Measurements from ENCODE around the gene STK32C. TPM values are rescaled to one million over a fixed set of nuclear protein-coding genes. Genes with fewer than 3 reads are reported as not detected.

STK32C gene
- total RNA-seq, 1 donor from 2014 or later = 13.6 TPM

GRCh38 chr10:132279873-132280645, 27.7 kb downstream of the STK32C start:
- H3K4me2 ChIP-seq (ENCODE audit: low read length) = no peak overlapping the region
- Mint-ChIP-seq H3K36me3 (ENCODE audit: low read depth, unreplicated experiment) (no peaks in the 10 kb centered on the region), H3K4me1 (ENCODE audit: low read depth, unreplicated experiment) (peaks cover 3% of the 10 kb centered on the region), H3K9me3 (ENCODE audit: unreplicated experiment) (no peaks in the 10 kb centered on the region), H3K4me3 (ENCODE audit: unreplicated experiment) (no peak overlapping the region), H3K27ac (ENCODE audit: unreplicated experiment) (peak overlapping the region; percentile 55), H3K27me3 (ENCODE audit: low read depth, unreplicated experiment) (peaks cover 36% of the 10 kb centered on the region)
- no peak overlapping the region for H3K9ac ChIP-seq (ENCODE audit: low read length)
- no peak for DNase-seq (ENCODE audit: low read depth)
- no peaks in the 10 kb centered on the region for H3K4me1 ChIP-seq (ENCODE audit: insufficient read depth, low read length)
- H3K36me3 ChIP-seq (ENCODE audit: insufficient read depth, low read length) = no peaks in the 10 kb centered on the region
- H2AFZ ChIP-seq (ENCODE audit: low read depth, low read length) = no peak overlapping the region
- H4K20me1 ChIP-seq (ENCODE audit: insufficient read depth, low read length) = no peaks in the 10 kb centered on the region
- H3K27ac ChIP-seq (ENCODE audit: low read depth, low read length) = no peak overlapping the region
- no peaks in the 10 kb centered on the region for H3K9me3 ChIP-seq (ENCODE audit: insufficient read depth, low read depth, low read length)
- TF ChIP-seq EZH2 (IDR thresholded peaks at IDR 0.05; ENCODE audit: insufficient read depth, low read length) = no peak
- no peak for TF ChIP-seq CTCF (IDR thresholded peaks at IDR 0.05; ENCODE audit: insufficient read depth, low read depth, low read length)
- peaks cover 6% of the 10 kb centered on the region for H3K27me3 ChIP-seq (ENCODE audit: insufficient read depth, low read length)
- no peak overlapping the region for H3K4me3 ChIP-seq (ENCODE audit: insufficient read depth, low read depth, low read length)
- no peak for FAIRE-seq
- no peaks in the 10 kb centered on the region for H3K79me2 ChIP-seq (ENCODE audit: insufficient read depth, low read length)

- H3K4me1 Mint-ChIP-seq (ENCODE audit: low read depth, unreplicated experiment) = no peaks in the 10 kb centered on the region
- TF ChIP-seq EZH2 (IDR thresholded peaks at IDR 0.05; ENCODE audit: insufficient read depth, low read length) (no peak), CTCF (IDR thresholded peaks at IDR 0.05; ENCODE audit: insufficient read depth, low read depth, low read length) (no peak)
- no peak overlapping the region for H2AFZ ChIP-seq (ENCODE audit: low read depth, low read length)
- FAIRE-seq (no peak), DNase-seq (ENCODE audit: low read depth) (no peak)
- no peaks in the 10 kb centered on the region for H3K79me2 ChIP-seq (ENCODE audit: insufficient read depth, low read length)
- peaks cover 7% of the 10 kb centered on the region for H3K27me3 ChIP-seq (ENCODE audit: insufficient read depth, low read length)
- H3K4me3 ChIP-seq (ENCODE audit: insufficient read depth, low read depth, low read length) = no peak overlapping the region
- H3K4me2 ChIP-seq (ENCODE audit: low read length) = no peak overlapping the region
- no peaks in the 10 kb centered on the region for H3K36me3 ChIP-seq (ENCODE audit: insufficient read depth, low read length)
- no peaks in the 10 kb centered on the region for H3K9me3 ChIP-seq (ENCODE audit: insufficient read depth, low read depth, low read length)
- peaks cover 2% of the 10 kb centered on the region for H3K36me3 Mint-ChIP-seq (ENCODE audit: low read depth, unreplicated experiment)
- H3K4me3 Mint-ChIP-seq (ENCODE audit: unreplicated experiment) = no peak overlapping the region
- H3K27ac ChIP-seq (ENCODE audit: low read depth, low read length) = no peak overlapping the region
- no peak overlapping the region for H3K9ac ChIP-seq (ENCODE audit: low read length)
- peaks cover 46% of the 10 kb centered on the region for H3K27me3 Mint-ChIP-seq (ENCODE audit: low read depth, unreplicated experiment)
- H3K9me3 Mint-ChIP-seq (ENCODE audit: unreplicated experiment) = no peaks in the 10 kb centered on the region
- no peaks in the 10 kb centered on the region for H4K20me1 ChIP-seq (ENCODE audit: insufficient read depth, low read length)
- H3K27ac Mint-ChIP-seq (ENCODE audit: unreplicated experiment) = no peak overlapping the region
- peaks cover 3% of the 10 kb centered on the region for H3K4me1 ChIP-seq (ENCODE audit: insufficient read depth, low read length)
These were observed 30.4 kb downstream of the STK32C start for GRCh38 chr10:132277311-132277741.

GRCh38 chr10:132276706-132277105, 31.0 kb downstream of the STK32C start:
- no peaks in the 10 kb centered on the region for H3K79me2 ChIP-seq (ENCODE audit: insufficient read depth, low read length)
- DNase-seq (ENCODE audit: low read depth) (no peak), FAIRE-seq (no peak)
- no peaks in the 10 kb centered on the region for H4K20me1 ChIP-seq (ENCODE audit: insufficient read depth, low read length)
- no peak overlapping the region for H3K4me2 ChIP-seq (ENCODE audit: low read length)
- peaks cover 3% of the 10 kb centered on the region for H3K4me1 ChIP-seq (ENCODE audit: insufficient read depth, low read length)
- H2AFZ ChIP-seq (ENCODE audit: low read depth, low read length) = no peak overlapping the region
- no peaks in the 10 kb centered on the region for H3K9me3 ChIP-seq (ENCODE audit: insufficient read depth, low read depth, low read length)
- Mint-ChIP-seq H3K36me3 (ENCODE audit: low read depth, unreplicated experiment) (peaks cover 2% of the 10 kb centered on the region), H3K9me3 (ENCODE audit: unreplicated experiment) (no peaks in the 10 kb centered on the region), H3K27ac (ENCODE audit: unreplicated experiment) (no peak overlapping the region), H3K4me1 (ENCODE audit: low read depth, unreplicated experiment) (no peaks in the 10 kb centered on the region), H3K4me3 (ENCODE audit: unreplicated experiment) (no peak overlapping the region), H3K27me3 (ENCODE audit: low read depth, unreplicated experiment) (peaks cover 52% of the 10 kb centered on the region)
- peaks cover 7% of the 10 kb centered on the region for H3K27me3 ChIP-seq (ENCODE audit: insufficient read depth, low read length)
- H3K9ac ChIP-seq (ENCODE audit: low read length) = no peak overlapping the region
- no peak overlapping the region for H3K27ac ChIP-seq (ENCODE audit: low read depth, low read length)
- H3K36me3 ChIP-seq (ENCODE audit: insufficient read depth, low read length) = no peaks in the 10 kb centered on the region
- no peak overlapping the region for H3K4me3 ChIP-seq (ENCODE audit: insufficient read depth, low read depth, low read length)
- TF ChIP-seq EZH2 (IDR thresholded peaks at IDR 0.05; ENCODE audit: insufficient read depth, low read length) (no peak), CTCF (IDR thresholded peaks at IDR 0.05; ENCODE audit: insufficient read depth, low read depth, low read length) (no peak)
